ENCODE data around the gene SPRR2E. TPM values are rescaled to one million over a fixed set of nuclear protein-coding genes. Genes with fewer than 3 reads are reported as not detected.
"Not testable (repeated sequence)": the region's sequence is repeated elsewhere in the genome, so short reads cannot be mapped to it uniquely, and the experiment has no call there.

Gene SPRR2E
- polyA plus RNA-seq: not detected
- long read RNA-seq, donor 1: 0 reads
- long read RNA-seq, donor 2: 0 reads
- long read RNA-seq, donor 3: 0 reads
- long read RNA-seq, donor 4: 0 reads
- long read RNA-seq, donor 5: 0 reads
- long read RNA-seq, donor 6: 0 reads
- long read RNA-seq, donor 7: 0 reads
- long read RNA-seq, donor 8: 0 reads
- long read RNA-seq, donor 9: 0 reads
- long read RNA-seq, donor 10: 0 reads
- long read RNA-seq, donor 11: 0 reads

DNA sequence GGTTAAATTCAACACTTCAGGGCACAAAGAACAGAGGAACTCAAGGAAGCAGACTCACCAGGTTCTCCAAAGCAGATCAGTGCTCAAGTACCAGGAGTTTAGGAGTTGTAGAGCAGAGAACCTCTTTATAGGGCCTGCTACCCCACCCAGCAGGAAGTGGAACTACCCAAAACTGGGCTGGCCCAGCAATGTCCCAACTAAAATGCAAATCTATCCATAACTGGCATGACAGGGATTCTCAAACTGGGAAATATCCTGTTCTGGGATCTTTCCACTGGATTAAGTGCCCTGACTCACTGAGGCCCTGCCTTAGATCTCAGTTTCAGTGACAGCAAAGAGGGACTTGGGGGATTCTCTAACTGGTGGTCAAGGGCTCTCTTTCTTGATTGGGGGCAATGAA, at the start of gene SPRR2E:
Gene SPRR2E (minus strand): TSS at position 101 of the 400 bp plus-strand sequence. CDS start 775 bp downstream, outside the sequence.
- Histone ChIP-seq H3K4me3 (ENCODE audit: low read length) (no peak within 1 kb of the TSS), H3K4me1 (ENCODE audit: control insufficient read depth, insufficient read depth, low read length) (no peaks in the 10 kb centered on the region), H3K27ac (ENCODE audit: low read length) (no peak within 1 kb of the TSS), H3K36me3 (ENCODE audit: control insufficient read depth, insufficient read depth, low read length) (no peaks in the 10 kb centered on the region), H3K27me3 (ENCODE audit: control insufficient read depth, insufficient read depth, low read length) (no peaks in the 10 kb centered on the region), H3K9me3 (ENCODE audit: control insufficient read depth, low read depth, low read length) (no peaks in the 10 kb centered on the region)
- no peak for DNase-seq

DNA sequence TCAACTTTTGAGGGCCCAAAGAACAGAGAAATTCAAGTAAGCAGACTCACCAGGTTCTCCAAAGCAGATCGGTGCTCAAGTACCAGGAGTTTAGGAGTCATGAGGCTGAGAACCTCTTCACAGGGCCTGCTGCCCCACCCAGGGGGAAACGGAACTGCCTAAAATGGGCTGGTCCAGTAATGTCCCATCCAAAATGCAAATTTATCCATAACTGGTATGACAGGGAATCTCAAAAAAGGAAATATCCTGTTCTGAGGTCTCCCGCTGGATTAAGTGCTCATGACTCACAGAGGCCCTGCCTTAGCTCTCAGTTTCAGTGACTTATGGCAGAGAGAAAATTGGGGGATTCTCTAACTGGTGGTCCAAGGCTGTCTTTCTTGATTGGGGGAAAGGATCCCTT, 47.1 kb upstream of the SPRR2E start:
- Histone ChIP-seq H3K4me3 (ENCODE audit: low read length) (no peak overlapping the region), H3K4me1 (ENCODE audit: control insufficient read depth, insufficient read depth, low read length) (no peaks in the 10 kb centered on the region), H3K36me3 (ENCODE audit: control insufficient read depth, insufficient read depth, low read length) (no peaks in the 10 kb centered on the region), H3K9me3 (ENCODE audit: control insufficient read depth, low read depth, low read length) (no peaks in the 10 kb centered on the region), H3K27ac (ENCODE audit: low read length) (no peak overlapping the region), H3K27me3 (ENCODE audit: control insufficient read depth, insufficient read depth, low read length) (no peaks in the 10 kb centered on the region)
- no peak for DNase-seq
- WGBS (ENCODE audit: insufficient coverage, low lambda C conversion rate): 100% methylated on average over 1 of the region's 3 CpGs

DNA sequence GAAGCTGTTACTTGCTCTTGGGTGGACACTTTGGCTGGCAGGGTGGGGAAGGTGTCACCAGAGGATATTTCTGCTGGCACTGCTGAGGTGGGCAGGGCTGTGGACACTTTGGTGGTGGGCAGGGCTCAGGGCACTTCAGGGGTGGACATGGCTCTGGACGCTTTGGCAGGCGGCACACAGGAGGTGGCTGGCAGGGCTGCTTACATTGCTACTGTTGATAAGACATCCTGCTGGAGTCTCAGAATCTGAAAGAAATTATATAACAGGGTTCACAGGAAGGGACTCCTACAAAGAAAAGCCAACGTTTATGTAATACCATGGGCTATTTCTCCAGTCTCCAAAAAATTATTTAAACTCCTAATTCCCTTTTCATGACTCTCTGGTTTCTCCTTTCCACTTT, 46.2 kb upstream of the SPRR2E start:
- Histone ChIP-seq H3K9me3 (ENCODE audit: control insufficient read depth, low read depth, low read length) (no peaks in the 10 kb centered on the region), H3K4me1 (ENCODE audit: control insufficient read depth, insufficient read depth, low read length) (no peaks in the 10 kb centered on the region), H3K27me3 (ENCODE audit: control insufficient read depth, insufficient read depth, low read length) (no peaks in the 10 kb centered on the region), H3K36me3 (ENCODE audit: control insufficient read depth, insufficient read depth, low read length) (no peaks in the 10 kb centered on the region), H3K4me3 (ENCODE audit: low read length) (no peak overlapping the region), H3K27ac (ENCODE audit: low read length) (no peak overlapping the region)
- no CpG with 5 or more reads among the region's 3 CpGs for WGBS (ENCODE audit: insufficient coverage, low lambda C conversion rate)
- DNase-seq: no peak

DNA sequence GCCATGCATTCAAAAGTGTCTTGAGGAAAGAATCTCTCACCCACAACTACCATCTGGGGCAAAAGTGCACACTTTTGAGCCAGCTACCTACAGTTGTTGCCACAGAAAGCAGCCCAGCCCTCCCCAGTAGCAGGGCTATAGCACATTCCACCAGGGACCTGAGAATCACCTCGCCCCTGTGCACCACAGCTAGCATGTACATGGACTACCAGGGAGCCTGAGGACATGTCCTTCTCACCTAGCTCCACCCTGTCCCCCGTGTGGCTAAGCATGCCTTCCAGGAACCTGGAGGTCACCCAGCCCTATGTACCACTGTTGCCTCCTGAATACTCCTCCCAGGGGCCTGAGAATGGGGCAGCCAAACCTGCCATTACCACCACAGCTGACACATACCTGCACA, 39.4 kb upstream of the SPRR2E start:
- Histone ChIP-seq H3K4me1 (ENCODE audit: control insufficient read depth, insufficient read depth, low read length) (no peaks in the 10 kb centered on the region), H3K27me3 (ENCODE audit: control insufficient read depth, insufficient read depth, low read length) (no peaks in the 10 kb centered on the region), H3K27ac (ENCODE audit: low read length) (no peak overlapping the region), H3K36me3 (ENCODE audit: control insufficient read depth, insufficient read depth, low read length) (no peaks in the 10 kb centered on the region), H3K4me3 (ENCODE audit: low read length) (no peak overlapping the region), H3K9me3 (ENCODE audit: control insufficient read depth, low read depth, low read length) (no peaks in the 10 kb centered on the region)
- no CpG with 5 or more reads among the region's 2 CpGs for WGBS (ENCODE audit: insufficient coverage, low lambda C conversion rate)
- no peak for DNase-seq

DNA sequence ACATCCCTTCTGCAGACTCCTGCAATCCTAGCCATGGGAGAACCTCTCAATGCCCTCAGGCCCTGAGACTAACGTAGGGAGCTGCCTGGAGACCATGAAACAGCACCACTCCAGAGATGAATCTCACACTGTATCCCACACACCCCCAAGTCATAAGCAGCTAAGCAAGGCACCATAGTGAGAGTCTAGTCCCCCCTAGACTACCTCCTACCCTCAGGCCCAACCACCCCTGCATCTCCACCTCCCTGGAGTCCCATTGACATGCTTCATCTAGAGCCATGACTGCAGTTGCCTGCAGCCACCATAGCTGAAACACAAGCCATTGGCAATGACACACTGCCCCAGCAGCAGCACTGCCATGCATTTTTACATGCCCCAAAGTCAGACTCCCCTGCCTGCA, 38.9 kb upstream of the SPRR2E start:
- no peak for DNase-seq
- no peak overlapping the region for H3K27ac ChIP-seq (ENCODE audit: low read length)
- no peak overlapping the region for H3K4me3 ChIP-seq (ENCODE audit: low read length)
- no CpG with 5 or more reads among the region's 1 CpG for WGBS (ENCODE audit: insufficient coverage, low lambda C conversion rate)
- H3K27me3 ChIP-seq (ENCODE audit: control insufficient read depth, insufficient read depth, low read length): no peaks in the 10 kb centered on the region
- no peaks in the 10 kb centered on the region for H3K36me3 ChIP-seq (ENCODE audit: control insufficient read depth, insufficient read depth, low read length)
- H3K9me3 ChIP-seq (ENCODE audit: control insufficient read depth, low read depth, low read length): no peaks in the 10 kb centered on the region
- H3K4me1 ChIP-seq (ENCODE audit: control insufficient read depth, insufficient read depth, low read length): no peaks in the 10 kb centered on the region

DNA sequence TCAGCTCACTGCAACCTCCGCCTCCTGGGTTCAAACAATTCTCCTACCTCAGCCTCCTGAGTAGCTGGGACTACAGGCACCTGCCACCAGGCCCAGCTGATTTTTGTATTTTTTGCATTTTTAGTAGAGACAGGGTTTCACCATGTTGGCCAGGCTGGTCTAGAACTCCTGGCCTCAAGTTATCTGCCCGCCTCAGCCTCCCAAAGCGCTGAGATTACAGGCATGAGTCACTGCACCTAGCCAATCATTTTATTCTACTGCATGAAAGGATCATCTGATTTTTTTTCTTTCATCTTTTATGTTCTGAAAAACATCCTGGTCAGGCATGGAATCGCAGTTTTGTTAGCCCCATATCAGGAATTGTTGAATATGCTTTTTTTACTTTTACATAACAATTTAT, 34.4 kb upstream of the SPRR2E start:
- WGBS (ENCODE audit: insufficient coverage, low lambda C conversion rate): 100% methylated on average over 2 of the region's 4 CpGs
- not testable (repeated sequence) for H3K4me3 ChIP-seq (ENCODE audit: low read length); H3K4me1 ChIP-seq (ENCODE audit: control insufficient read depth, insufficient read depth, low read length); H3K27me3 ChIP-seq (ENCODE audit: control insufficient read depth, insufficient read depth, low read length); H3K36me3 ChIP-seq (ENCODE audit: control insufficient read depth, insufficient read depth, low read length); H3K27ac ChIP-seq (ENCODE audit: low read length); H3K9me3 ChIP-seq (ENCODE audit: control insufficient read depth, low read depth, low read length); DNase-seq

DNA sequence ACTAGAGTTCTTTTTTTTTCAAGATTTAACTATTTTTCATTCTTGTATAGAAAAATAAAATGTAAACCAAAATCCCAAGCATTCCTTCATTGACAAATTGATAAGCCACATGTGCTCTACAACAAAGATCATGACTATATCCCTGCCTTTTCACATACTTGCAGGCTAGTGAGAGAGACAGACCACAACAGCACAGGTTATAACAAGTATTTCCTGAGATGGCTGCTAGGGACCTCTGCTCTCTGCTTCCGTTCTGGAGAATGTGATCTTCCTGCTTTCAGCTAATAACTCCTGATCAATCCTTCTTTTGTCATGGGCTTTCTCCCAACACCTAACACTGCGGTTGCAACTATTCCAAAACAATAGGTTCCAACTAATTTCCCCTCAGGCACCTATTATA, 33.0 kb upstream of the SPRR2E start:
- WGBS (ENCODE audit: insufficient coverage, low lambda C conversion rate): 100% methylated on average over 1 of the region's 2 CpGs
- Histone ChIP-seq H3K27me3 (ENCODE audit: control insufficient read depth, insufficient read depth, low read length) (no peaks in the 10 kb centered on the region), H3K9me3 (ENCODE audit: control insufficient read depth, low read depth, low read length) (no peaks in the 10 kb centered on the region), H3K36me3 (ENCODE audit: control insufficient read depth, insufficient read depth, low read length) (no peaks in the 10 kb centered on the region), H3K4me1 (ENCODE audit: control insufficient read depth, insufficient read depth, low read length) (no peaks in the 10 kb centered on the region), H3K4me3 (ENCODE audit: low read length) (no peak overlapping the region), H3K27ac (ENCODE audit: low read length) (no peak overlapping the region)
- DNase-seq: no peak

DNA sequence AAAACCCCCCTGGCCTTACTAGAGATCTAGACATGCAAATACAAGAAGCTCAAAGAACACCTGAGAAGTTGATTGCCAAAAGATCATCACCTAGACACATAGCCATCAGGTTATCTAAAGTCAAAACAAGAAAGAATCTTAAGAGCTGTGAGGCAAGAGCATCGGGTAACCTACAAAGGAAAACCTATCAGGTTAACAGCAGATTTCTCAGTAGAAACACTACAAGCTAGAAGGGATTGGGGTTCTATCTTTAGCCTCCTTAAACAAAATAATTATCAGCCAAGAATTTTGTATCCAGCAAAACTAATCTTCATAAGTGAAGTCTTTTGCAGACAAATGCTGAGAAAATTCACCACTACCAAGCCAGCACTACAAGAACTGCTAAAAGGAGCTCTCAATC, 31.2 kb upstream of the SPRR2E start:
- Histone ChIP-seq H3K27ac (ENCODE audit: low read length) (no peak overlapping the region), H3K4me1 (ENCODE audit: control insufficient read depth, insufficient read depth, low read length) (no peaks in the 10 kb centered on the region), H3K4me3 (ENCODE audit: low read length) (no peak overlapping the region), H3K27me3 (ENCODE audit: control insufficient read depth, insufficient read depth, low read length) (no peaks in the 10 kb centered on the region), H3K36me3 (ENCODE audit: control insufficient read depth, insufficient read depth, low read length) (no peaks in the 10 kb centered on the region), H3K9me3 (ENCODE audit: control insufficient read depth, low read depth, low read length) (no peaks in the 10 kb centered on the region)
- DNase-seq: no peak
- 80% methylated on average over 1 of the region's 1 CpG for WGBS (ENCODE audit: insufficient coverage, low lambda C conversion rate)

DNA sequence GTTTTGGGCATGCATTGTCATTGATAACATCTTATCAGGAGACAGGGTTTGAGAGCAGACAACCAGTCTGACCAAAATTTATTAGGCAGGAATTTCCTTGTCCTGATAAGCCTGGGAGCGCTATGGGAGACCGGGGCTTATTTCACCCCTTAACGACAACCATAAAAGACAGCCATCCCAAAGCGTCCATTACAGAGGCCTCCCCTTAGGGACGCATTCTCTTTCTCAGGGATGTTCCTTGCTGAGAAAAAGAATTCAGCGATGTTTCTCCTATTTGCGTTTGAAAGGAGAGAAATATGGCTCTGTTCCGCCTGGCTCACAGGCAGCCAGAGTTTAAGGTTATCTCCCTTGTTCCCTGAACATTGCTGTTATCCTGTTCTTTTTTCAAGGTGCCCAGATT, 29.5 kb upstream of the SPRR2E start:
- H3K36me3 ChIP-seq (ENCODE audit: control insufficient read depth, insufficient read depth, low read length); H3K27me3 ChIP-seq (ENCODE audit: control insufficient read depth, insufficient read depth, low read length); DNase-seq; H3K9me3 ChIP-seq (ENCODE audit: control insufficient read depth, low read depth, low read length); H3K4me1 ChIP-seq (ENCODE audit: control insufficient read depth, insufficient read depth, low read length); H3K4me3 ChIP-seq (ENCODE audit: low read length); H3K27ac ChIP-seq (ENCODE audit: low read length): not testable (repeated sequence)
- no CpG with 5 or more reads among the region's 8 CpGs for WGBS (ENCODE audit: insufficient coverage, low lambda C conversion rate)

DNA sequence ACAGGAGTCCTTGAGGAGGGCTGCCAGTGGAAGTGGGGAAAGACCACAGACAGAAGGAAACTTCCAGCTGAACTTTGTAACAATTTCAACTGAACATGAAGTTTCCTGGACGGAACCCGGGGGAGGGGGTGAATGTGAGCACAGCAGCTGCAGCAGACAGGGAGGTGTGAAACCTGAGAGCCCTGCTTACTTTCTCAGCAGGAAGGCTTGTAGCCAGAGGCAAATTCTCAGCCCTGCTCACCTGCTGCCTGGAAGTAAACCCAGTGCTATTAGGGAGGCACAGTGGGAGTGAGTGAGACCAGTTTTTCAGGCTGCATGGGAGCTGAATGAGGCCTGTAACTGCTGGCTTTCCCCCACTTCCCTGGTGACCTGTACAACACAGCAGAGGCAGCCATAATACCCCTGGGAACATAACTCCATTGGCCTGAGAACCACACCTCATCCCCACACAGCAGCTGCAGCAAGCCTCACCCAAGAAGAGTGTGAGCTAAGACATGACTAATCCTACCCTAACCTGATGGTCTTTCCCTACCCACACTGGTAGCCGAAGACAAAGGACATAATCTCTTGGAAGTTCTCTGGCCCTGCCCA, 28.6 kb upstream of the SPRR2E start:
- Histone ChIP-seq H3K27me3 (ENCODE audit: control insufficient read depth, insufficient read depth, low read length) (no peaks in the 10 kb centered on the region), H3K4me1 (ENCODE audit: control insufficient read depth, insufficient read depth, low read length) (no peaks in the 10 kb centered on the region), H3K4me3 (ENCODE audit: low read length) (no peak overlapping the region), H3K36me3 (ENCODE audit: control insufficient read depth, insufficient read depth, low read length) (no peaks in the 10 kb centered on the region), H3K27ac (ENCODE audit: low read length) (no peak overlapping the region), H3K9me3 (ENCODE audit: control insufficient read depth, low read depth, low read length) (no peaks in the 10 kb centered on the region)
- no CpG with 5 or more reads among the region's 3 CpGs for WGBS (ENCODE audit: insufficient coverage, low lambda C conversion rate)
- peak; percentile 1 to 26 for DNase-seq

DNA sequence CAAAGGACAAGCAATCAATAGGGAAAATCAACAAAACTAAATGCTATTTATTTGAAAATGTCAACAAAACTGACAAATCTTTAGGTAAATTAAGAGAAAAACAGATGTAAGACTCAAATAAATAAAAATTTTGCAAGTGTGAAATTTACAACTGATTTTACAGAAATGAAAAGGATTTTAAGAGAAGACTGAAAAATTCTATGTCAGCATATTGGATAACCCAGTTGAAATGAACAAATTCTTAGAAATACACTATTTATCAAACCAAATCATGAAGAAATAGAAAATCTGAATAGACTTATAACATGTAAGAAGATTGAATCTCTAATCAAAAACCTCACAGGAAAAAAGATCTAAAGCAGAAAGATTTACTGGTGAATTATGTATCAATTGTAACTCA, 26.6 kb upstream of the SPRR2E start:
- no peak for DNase-seq
- no peak overlapping the region for H3K27ac ChIP-seq (ENCODE audit: low read length)
- no peak overlapping the region for H3K4me3 ChIP-seq (ENCODE audit: low read length)
- H3K36me3 ChIP-seq (ENCODE audit: control insufficient read depth, insufficient read depth, low read length): no peaks in the 10 kb centered on the region
- H3K9me3 ChIP-seq (ENCODE audit: control insufficient read depth, low read depth, low read length): no peaks in the 10 kb centered on the region
- no peaks in the 10 kb centered on the region for H3K4me1 ChIP-seq (ENCODE audit: control insufficient read depth, insufficient read depth, low read length)
- no peaks in the 10 kb centered on the region for H3K27me3 ChIP-seq (ENCODE audit: control insufficient read depth, insufficient read depth, low read length)

Measured in large intestine (tissue), 12 donors.